ENCODE measurements around the gene MEF2A.
"Not testable (repeated sequence)": the region's sequence is repeated elsewhere in the genome, so short reads cannot be mapped to it uniquely, and the experiment has no call there.

Gene MEF2A

GRCh38 chr15:99565299-99566156 is at the start of gene MEF2A:
TSS of gene MEF2A (plus strand) at chr15:99565984. CDS start at chr15:99633120, 67,136 bp downstream.
- peak; percentile 84 to 88 for DNase-seq (ENCODE audit: low read depth in 2 of 2)

GRCh38 chr15:99518191-99518590 is 47.6 kb upstream of the MEF2A start:
- no peak for DNase-seq (ENCODE audit: low read depth in 2 of 2)

GRCh38 chr15:99519366-99519765 is 46.4 kb upstream of the MEF2A start:
- DNase-seq (ENCODE audit: low read depth in 2 of 2), result not testable (repeated sequence)

- no peak for DNase-seq (ENCODE audit: low read depth in 2 of 2)
These were observed 43.5 kb upstream of the MEF2A start for GRCh38 chr15:99522288-99522687.

GRCh38 chr15:99526176-99526575 is 39.6 kb upstream of the MEF2A start:
- DNase-seq (ENCODE audit: low read depth in 2 of 2), result no peak

GRCh38 chr15:99526671-99527070 is 39.1 kb upstream of the MEF2A start:
- no peak for DNase-seq (ENCODE audit: low read depth in 2 of 2)

GRCh38 chr15:99536422-99537040 is 29.3 kb upstream of the MEF2A start:
- no peak for DNase-seq (ENCODE audit: low read depth in 2 of 2)

GRCh38 chr15:99537344-99537743 is 28.4 kb upstream of the MEF2A start:
- DNase-seq (ENCODE audit: low read depth in 2 of 2), result no peak

GRCh38 chr15:99538261-99538660 is 27.5 kb upstream of the MEF2A start:
- DNase-seq (ENCODE audit: low read depth in 2 of 2), result no peak

- no peak for DNase-seq (ENCODE audit: low read depth in 2 of 2)
These were observed 23.0 kb upstream of the MEF2A start for GRCh38 chr15:99542828-99543227.

GRCh38 chr15:99545605-99546004 is 20.2 kb upstream of the MEF2A start:
- no peak for DNase-seq (ENCODE audit: low read depth in 2 of 2)

- DNase-seq (ENCODE audit: low read depth in 2 of 2), result no peak
These were observed 19.2 kb upstream of the MEF2A start for GRCh38 chr15:99546441-99547100.

- no peak for DNase-seq (ENCODE audit: low read depth in 2 of 2)
These were observed 18.3 kb upstream of the MEF2A start for GRCh38 chr15:99547517-99547916.

GRCh38 chr15:99550077-99550476 is 15.7 kb upstream of the MEF2A start:
- peak in 1 of 2 donors; percentile 9 for DNase-seq (ENCODE audit: low read depth in 2 of 2)

GRCh38 chr15:99552111-99552510 is 13.7 kb upstream of the MEF2A start:
- DNase-seq (ENCODE audit: low read depth in 2 of 2), result no peak

- DNase-seq (ENCODE audit: low read depth in 2 of 2), result no peak
These were observed 10.8 kb upstream of the MEF2A start for GRCh38 chr15:99554880-99555488.

GRCh38 chr15:99556011-99556410 is 9.8 kb upstream of the MEF2A start:
- DNase-seq (ENCODE audit: low read depth in 2 of 2), result no peak

- no peak for DNase-seq (ENCODE audit: low read depth in 2 of 2)
These were observed 9.2 kb upstream of the MEF2A start for GRCh38 chr15:99556578-99556977.

- no peak for DNase-seq (ENCODE audit: low read depth in 2 of 2)
These were observed 7.7 kb upstream of the MEF2A start for GRCh38 chr15:99558084-99558483.

GRCh38 chr15:99558571-99558970 is 7.2 kb upstream of the MEF2A start:
- no peak for DNase-seq (ENCODE audit: low read depth in 2 of 2)

GRCh38 chr15:99561476-99562230 is 4.1 kb upstream of the MEF2A start:
- DNase-seq (ENCODE audit: low read depth in 2 of 2), result no peak

GRCh38 chr15:99562238-99562637 is 3.5 kb upstream of the MEF2A start:
- no peak for DNase-seq (ENCODE audit: low read depth in 2 of 2)
